ENCODE results near the gene KCNH2. TPM values are rescaled to one million over a fixed set of nuclear protein-coding genes. Genes with fewer than 3 reads are reported as not detected.
A peak's percentile ranks its signal among the peaks of the same experiment; 100 is the strongest.
"Not testable (repeated sequence)": the region's sequence is repeated elsewhere in the genome, so short reads cannot be mapped to it uniquely, and the experiment has no call there.

KCNH2 gene
- total RNA-seq = under 0.01 and 0.13 TPM in 2 replicates

- TF ChIP-seq CTCF (IDR thresholded peaks at IDR 0.05; ENCODE audit: insufficient read depth, low read length, severe bottlenecking) = no peak
- H3K27me3 ChIP-seq (ENCODE audit: control insufficient read depth, insufficient read depth, low read length) = peaks cover 38% of the 10 kb centered on the region
- DNase-seq (ENCODE audit: low read depth) (no peak), FAIRE-seq (no peak)
- H3K4me3 ChIP-seq (ENCODE audit: low read depth, low read length) = no peak within 1 kb of the TSS
- H3K36me3 ChIP-seq (ENCODE audit: control insufficient read depth, insufficient read depth, low read length) = no peaks in the 10 kb centered on the region
These were observed at the start of gene KCNH2 for GRCh38 chr7:150978126-150978789. KCNH2 (minus strand) TSS chr7:150978321; CDS start chr7:150977913, 408 bp downstream.

- not testable (repeated sequence) for H3K36me3 ChIP-seq (ENCODE audit: control insufficient read depth, insufficient read depth, low read length); DNase-seq (ENCODE audit: low read depth); H3K27me3 ChIP-seq (ENCODE audit: control insufficient read depth, insufficient read depth, low read length); FAIRE-seq
- H3K4me3 ChIP-seq (ENCODE audit: low read depth, low read length) = peak overlapping the region; percentile 34
These were observed 49.6 kb upstream of the KCNH2 start for GRCh38 chr7:151027728-151028130.

DNA sequence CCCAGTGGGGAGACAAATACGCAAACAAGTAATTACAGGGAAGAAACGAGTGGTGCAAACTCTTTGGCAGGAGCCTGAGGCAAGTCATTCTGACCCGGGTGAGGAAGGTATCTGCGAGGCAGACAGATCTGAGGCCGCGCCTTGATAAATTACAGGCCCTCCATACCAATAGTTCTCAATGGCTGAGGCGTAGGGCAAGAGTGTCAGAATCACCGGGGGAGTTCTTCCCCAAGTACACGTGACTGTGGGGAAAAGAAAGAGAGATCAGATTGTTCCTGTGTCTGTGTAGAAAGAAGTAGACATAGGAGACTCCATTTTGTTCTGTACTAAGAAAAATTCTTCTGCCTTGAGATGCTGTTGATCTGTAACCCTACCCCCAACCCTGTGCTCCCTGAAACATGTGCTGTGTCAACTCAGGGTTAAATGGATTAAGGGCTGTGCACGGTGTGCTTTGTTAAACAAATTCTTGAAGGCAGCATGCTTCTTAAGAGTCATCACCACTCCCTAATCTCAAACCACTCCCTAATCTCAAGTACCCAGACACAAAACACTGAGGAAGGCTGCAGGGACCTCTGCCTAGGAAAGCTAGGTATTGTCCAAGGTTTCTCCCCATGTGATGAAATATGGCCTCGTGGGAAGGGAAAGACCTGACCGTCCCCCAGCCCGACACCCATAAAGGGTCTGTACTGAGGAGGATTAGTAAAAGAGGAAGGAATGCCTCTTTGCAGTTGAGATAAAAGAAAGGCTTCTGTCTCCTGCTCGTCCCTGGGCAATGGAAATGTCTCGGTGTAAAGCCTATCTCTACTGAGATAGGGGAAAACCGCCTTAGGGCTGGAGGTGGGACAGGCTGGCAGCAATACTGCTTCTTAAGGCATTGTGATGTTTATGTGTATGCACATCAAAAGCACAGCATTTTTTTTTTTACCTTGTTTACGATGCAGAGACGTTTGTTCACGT, 48.9 kb upstream of the KCNH2 start:
- peak overlapping the region; percentile 34 for H3K4me3 ChIP-seq (ENCODE audit: low read depth, low read length)
- H3K36me3 ChIP-seq (ENCODE audit: control insufficient read depth, insufficient read depth, low read length); FAIRE-seq; H3K27me3 ChIP-seq (ENCODE audit: control insufficient read depth, insufficient read depth, low read length): not testable (repeated sequence)
- peak; percentile 63 for DNase-seq (ENCODE audit: low read depth)

GRCh38 chr7:151025924-151026671, 48.0 kb upstream of the KCNH2 start:
- DNase-seq (ENCODE audit: low read depth) (peak; percentile 86), FAIRE-seq (no peak)
- no peaks in the 10 kb centered on the region for H3K36me3 ChIP-seq (ENCODE audit: control insufficient read depth, insufficient read depth, low read length)
- no peaks in the 10 kb centered on the region for H3K27me3 ChIP-seq (ENCODE audit: control insufficient read depth, insufficient read depth, low read length)
- TF ChIP-seq CTCF (IDR thresholded peaks at IDR 0.05; ENCODE audit: insufficient read depth, low read length, severe bottlenecking) = no peak
- no peak overlapping the region for H3K4me3 ChIP-seq (ENCODE audit: low read depth, low read length)

GRCh38 chr7:151024435-151025056, 46.4 kb upstream of the KCNH2 start, which contains the start of gene ATG9B:
ATG9B (minus strand) TSS chr7:151024494; CDS start chr7:151024423, 71 bp downstream.
- Histone ChIP-seq H3K36me3 (ENCODE audit: control insufficient read depth, insufficient read depth, low read length) (no peaks in the 10 kb centered on the region), H3K4me3 (ENCODE audit: low read depth, low read length) (no peak within 1 kb of the TSS), H3K27me3 (ENCODE audit: control insufficient read depth, insufficient read depth, low read length) (no peaks in the 10 kb centered on the region)
- TF ChIP-seq CTCF (IDR thresholded peaks at IDR 0.05; ENCODE audit: insufficient read depth, low read length, severe bottlenecking) = no peak
- FAIRE-seq = no peak
- peak; percentile 42 for DNase-seq (ENCODE audit: low read depth)

GRCh38 chr7:151023232-151023631, 45.1 kb upstream of the KCNH2 start:
- no peak for TF ChIP-seq CTCF (IDR thresholded peaks at IDR 0.05; ENCODE audit: insufficient read depth, low read length, severe bottlenecking)
- DNase-seq (ENCODE audit: low read depth) (no peak), FAIRE-seq (no peak)
- Histone ChIP-seq H3K4me3 (ENCODE audit: low read depth, low read length) (no peak overlapping the region), H3K36me3 (ENCODE audit: control insufficient read depth, insufficient read depth, low read length) (no peaks in the 10 kb centered on the region), H3K27me3 (ENCODE audit: control insufficient read depth, insufficient read depth, low read length) (peaks cover 6% of the 10 kb centered on the region)
